H1 (cell line): ENCODE measurements around the gene ABI3.

Experiments
- SIX5 ChIP-seq: IDR thresholded peaks from 2 replicates; pipeline ENCODE4 v1.6.1; 2011; ENCODE audit warnings: mild to moderate bottlenecking, low read depth, low read length
- SRF ChIP-seq: IDR thresholded peaks from 2 replicates; pipeline ENCODE4 v1.6.1; 2011; ENCODE audit warnings: mild to moderate bottlenecking, low read depth, low read length, moderate library complexity

DNA sequence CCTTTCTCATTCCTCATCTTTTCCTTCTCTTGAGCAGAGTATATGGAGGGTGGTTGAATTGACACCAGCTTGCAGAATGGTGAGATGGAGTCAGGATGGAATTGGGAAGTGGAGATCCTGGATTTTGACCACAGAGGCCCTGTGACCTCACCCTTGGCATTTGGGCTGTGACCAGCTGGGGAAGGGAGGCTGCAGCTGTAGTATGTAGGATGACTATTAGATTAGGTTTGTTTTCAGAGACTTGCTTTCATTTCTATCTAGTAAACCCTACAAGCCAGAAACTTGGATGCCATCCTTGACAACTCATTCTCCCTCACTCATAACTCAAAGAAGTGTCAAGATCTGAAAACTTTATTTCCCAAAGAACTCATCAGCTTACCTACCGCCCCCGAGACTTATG lies 6.0 kb upstream of the ABI3 start:
- TF ChIP-seq SRF (no peak), SIX5 (no peak)
